Stimulated activated CD4-positive, alpha-beta T cell treated with anti-CD3 and anti-CD28 coated beads, Interleukin-2, amount 100 ng/mL, for 4 hours (primary cell): Measurements from ENCODE around the gene MYL7.
"Not testable (repeated sequence)": the region's sequence is repeated elsewhere in the genome, so short reads cannot be mapped to it uniquely, and the experiment has no call there.

Source experiments
- DNase-seq: peaks from one replicate; pipeline ENCODE4 v3.0.0-alpha.2; 2020; ENCODE audit warnings: low read depth

The MYL7 gene

GRCh38 chr7:44141221-44141850, at the start of gene MYL7:
TSS of gene MYL7 (minus strand) at chr7:44141332. CDS start at chr7:44141305, 27 bp downstream.
- DNase-seq: no peak

- no peak for DNase-seq
Observed at GRCh38 chr7:44189993-44190872, 49.1 kb upstream of the MYL7 start.

DNA sequence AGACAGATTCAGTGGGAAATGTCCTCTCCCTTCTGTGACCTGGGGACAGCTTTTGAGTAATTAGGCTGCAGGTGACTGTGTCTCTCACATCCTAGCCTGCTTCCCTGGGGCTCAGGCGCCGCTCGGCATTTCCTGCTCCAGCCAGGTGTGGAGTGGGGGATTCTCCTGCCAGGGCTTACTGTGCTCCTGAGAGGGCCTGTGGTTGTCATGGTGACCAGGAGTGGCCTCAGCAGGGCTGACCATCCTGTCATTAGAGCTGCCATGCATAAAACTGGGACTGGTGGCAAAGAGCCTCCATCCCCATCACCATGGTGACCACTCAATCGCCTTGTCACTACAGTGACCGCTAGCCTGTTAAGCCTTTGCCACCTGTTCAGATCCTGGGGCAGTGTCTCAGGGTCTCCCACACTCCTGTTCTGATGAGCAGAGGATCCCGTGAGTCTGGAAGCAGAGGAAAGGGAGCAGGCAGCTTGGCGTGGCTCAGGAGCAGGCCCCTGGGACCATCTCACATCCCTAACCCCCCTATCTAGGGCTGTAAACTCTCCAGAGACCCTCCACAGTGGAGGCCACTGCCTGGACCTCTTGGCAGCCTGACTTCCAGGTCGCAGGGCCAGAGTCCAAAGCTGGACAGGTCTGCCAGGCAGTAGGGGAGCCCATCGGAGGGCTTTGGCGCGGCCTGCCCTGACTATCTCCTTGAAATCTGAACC, 48.3 kb upstream of the MYL7 start, which contains the start of gene GCK:
TSS of gene GCK (minus strand) at position 154 of the 707 bp plus-strand sequence. CDS start 486 bp downstream, outside the sequence.
- DNase-seq: no peak

DNA sequence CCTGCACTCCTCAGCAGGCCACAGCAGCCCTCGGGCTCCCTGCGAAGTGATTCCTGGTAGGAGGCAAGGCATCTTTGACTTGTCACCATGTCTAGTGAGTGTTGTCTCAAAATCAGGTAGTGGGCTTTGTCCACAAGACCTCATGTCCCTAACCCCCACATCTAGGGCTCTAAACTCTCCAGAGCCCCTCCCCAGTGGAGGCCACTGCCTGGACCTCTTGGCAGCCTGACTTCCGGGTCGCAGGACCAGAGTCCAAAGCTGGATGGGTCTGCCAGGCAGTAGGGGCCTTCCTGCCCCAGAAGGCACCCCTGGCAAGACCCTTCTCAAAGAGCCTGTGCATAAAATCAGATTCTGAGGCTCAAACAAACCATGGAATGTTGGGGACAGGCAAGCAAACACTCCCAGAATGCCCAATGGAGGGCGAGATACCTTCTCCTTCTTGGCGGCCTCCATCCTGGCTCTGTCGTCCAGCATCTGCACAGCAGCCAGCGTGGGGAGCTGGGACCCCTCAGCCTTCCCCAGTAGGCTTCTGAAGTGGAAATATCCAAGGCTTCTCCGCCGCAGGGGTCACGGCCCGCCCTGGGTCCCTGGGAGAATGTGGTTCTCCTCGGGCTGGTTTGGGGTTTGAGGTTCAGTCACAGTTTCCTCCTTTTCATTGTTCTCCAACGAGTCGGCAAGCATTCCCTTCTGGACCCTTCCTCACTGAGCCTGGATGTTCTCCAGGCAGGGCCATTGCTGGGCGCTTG, 47.5 kb upstream of the MYL7 start:
- no peak for DNase-seq

DNA sequence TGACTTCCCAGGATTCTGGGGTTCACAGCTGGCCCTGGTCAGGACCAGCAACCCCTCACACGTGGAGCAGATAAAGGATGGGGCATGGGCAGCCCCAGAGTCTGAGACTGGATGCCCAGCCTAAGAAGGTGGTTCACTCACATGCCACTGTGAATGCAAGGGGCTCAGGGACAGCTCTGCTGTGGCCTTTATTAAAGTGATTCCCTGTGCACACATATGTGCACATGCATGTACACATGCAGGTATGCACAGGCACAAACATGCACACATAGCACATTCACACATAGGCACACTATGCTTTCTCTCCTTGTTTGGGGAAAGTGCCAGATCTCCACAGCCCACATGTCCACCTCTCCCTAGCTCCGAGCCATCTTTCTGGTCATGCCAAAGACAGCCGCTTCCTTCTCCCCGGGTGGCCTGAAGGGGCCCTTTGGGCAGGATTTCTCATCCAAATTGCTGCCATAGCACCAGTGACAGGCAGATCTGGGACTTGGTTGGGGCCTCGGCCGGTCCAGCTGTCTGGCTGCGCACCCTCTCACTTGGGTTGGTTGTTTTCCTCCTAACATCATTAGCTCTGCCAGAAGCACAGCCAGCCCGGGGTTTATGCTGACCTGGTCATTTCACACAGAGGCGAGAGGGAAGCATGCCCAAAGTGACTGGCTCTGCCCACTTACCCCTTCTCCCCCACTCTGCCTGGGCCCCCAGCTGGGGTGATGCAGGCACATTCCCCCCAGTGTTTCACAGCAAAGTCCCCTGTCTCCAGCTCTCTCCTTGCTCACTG, 46.7 kb upstream of the MYL7 start:
- no peak for DNase-seq

GRCh38 chr7:44186736-44187135, 45.6 kb upstream of the MYL7 start:
- DNase-seq: no peak

- no peak for DNase-seq
Observed at GRCh38 chr7:44185729-44186128, 44.6 kb upstream of the MYL7 start.

- no peak for DNase-seq
Observed at GRCh38 chr7:44184873-44185446, 43.8 kb upstream of the MYL7 start.

GRCh38 chr7:44184206-44184872, 43.2 kb upstream of the MYL7 start:
- no peak for DNase-seq

GRCh38 chr7:44183386-44183785, 42.3 kb upstream of the MYL7 start:
- DNase-seq: no peak

GRCh38 chr7:44182827-44183226, 41.7 kb upstream of the MYL7 start:
- DNase-seq: no peak

GRCh38 chr7:44180631-44181030, 39.5 kb upstream of the MYL7 start:
- no peak for DNase-seq

DNA sequence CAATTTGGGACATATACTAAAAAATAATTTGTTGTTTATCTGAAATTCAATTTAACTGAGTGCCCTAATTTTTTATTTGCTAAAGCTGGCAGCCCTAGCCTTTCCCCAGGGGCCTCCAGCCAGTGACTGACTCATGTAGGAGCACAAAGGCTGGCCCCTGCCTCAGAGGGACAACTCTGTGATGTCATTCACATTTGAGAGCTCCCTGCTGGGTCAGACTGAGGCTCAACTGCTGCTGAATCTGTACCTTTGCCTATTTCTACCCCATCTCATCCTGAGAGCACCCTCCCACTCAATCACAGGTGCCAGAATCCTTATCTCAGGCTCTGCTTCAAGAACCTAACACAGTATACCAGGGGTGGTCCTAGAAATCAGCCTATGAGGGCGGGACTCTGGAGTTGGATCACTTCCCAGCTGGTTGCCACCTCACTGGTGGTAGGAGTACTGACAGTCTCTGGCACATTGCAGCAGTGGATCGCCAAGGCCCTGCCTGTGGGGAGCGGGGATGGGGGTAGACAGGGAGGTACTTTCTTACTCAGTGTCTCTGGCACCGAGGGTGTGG, 36.5 kb upstream of the MYL7 start:
- DNase-seq: no peak

GRCh38 chr7:44176486-44176885, 35.4 kb upstream of the MYL7 start:
- no peak for DNase-seq

DNA sequence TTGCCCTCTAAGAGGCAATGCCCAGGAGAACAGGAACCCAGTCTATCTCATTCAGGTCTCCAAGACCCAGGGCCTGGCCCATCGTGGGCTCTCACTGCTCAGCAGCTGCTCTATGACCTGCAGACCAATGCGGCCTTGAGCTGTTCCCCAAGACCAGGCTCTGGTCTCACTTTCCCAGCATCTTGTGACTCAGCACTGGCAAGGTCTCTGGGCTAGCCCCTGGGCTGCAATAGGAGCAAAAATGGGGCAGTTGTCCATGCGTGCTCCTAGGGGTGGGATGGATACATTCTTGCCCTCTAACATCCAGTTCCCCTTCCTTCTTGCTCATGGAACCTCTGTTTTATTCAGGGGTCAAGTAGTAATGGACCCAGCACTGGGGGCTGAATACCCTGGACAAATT, 34.6 kb upstream of the MYL7 start:
- no peak for DNase-seq

DNA sequence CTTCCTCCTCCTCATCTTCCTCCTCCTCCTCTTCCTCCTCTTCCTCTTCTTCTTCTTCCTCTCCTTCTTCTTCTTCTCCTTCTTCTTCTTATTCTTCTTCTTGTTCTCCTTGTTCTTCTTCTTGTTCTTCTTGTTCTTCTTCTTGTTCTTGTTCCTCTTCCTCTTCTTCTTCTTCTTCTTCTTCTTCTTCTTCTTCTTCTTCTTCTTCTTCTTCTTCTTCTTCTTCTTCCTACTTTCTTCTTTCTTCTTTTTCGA, 33.5 kb upstream of the MYL7 start:
- DNase-seq: not testable (repeated sequence)

- no peak for DNase-seq
Observed at GRCh38 chr7:44173911-44174693, 33.0 kb upstream of the MYL7 start.

DNA sequence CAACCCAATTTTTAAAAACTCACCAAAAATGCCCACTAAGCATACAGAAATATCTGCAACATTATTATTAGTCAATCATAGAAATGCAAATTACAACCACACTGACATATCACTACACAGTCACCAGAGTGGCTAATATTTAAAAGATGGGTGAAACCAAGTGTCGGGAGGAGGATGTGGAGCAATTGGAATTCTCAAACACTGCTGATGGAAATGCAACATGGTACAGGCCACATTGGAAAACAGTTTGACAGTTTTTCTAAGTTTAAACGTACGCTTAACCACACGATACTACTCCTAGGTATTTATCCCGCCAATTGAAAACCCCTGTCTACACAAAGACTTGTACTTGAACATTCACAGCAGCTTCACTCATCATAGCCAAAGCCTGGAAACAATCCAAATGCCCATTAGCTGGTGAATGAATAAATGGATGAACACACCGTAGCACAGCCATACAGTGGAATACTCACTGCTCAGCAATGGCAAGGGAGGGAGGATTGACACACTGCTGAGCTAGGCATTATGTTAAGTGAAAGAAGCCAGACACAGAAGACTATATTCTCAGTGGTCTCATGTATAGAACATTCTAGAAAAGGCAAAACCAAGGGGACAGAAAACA, 31.8 kb upstream of the MYL7 start:
- DNase-seq: no peak

DNA sequence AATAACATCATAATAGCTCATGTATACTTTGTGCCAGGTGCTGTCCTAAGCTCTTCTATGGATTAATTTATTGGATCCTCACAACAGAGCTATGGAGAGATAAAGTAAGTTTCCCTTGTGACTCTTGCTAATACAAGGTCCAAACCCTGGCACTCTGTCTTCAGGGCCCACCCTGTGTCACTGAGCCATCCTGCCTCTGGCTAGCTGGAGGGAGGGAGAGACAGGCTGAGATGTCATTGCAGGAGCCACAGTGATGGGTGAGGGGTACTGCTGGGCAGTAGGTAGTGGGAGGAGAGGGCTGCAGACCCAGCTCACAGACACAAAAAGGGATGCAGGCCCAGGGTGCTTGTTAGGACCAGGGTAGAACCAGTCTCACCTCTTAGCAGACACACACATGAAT, 31.2 kb upstream of the MYL7 start:
- no peak for DNase-seq
